ENCODE measurements around the gene AMBRA1. TPM values are rescaled to one million over a fixed set of nuclear protein-coding genes. Genes with fewer than 3 reads are reported as not detected.
"Not testable (repeated sequence)": the region's sequence is repeated elsewhere in the genome, so short reads cannot be mapped to it uniquely, and the experiment has no call there.

AMBRA1 gene
- total RNA-seq, 6 experiments from 2014 or later = 23.2 to 25.9 (median 24.4) TPM

DNA sequence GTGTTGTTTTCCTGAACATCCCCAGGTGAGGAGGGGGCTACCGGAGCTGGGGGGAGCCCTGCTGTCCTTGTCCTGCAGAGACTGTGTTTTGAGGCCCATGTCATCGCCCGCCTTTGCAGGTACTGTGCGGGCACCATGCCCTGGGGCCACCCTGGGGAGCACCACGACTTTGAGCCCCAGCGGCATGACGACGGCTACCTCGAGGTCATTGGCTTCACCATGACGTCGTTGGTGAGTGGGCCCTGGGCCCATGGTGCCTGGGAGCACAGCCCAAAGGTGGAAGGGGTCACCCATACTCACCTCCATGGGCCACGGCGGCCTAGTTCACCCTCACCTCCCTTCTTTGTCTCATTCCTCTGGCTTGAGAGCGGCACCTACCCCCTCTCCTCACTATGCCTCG, 219.0 kb downstream of the AMBRA1 start:
- no peaks in the 10 kb centered on the region for H3K36me3 Mint-ChIP-seq (ENCODE audit: low read depth)
- H3K4me1 Mint-ChIP-seq (ENCODE audit: low read depth) = 0 out of 2 replicates have a peak, but pooled peaks cover 3% of the 10 kb centered on the region
- no peak overlapping the region for H3K4me3 Mint-ChIP-seq
- H3K27ac Mint-ChIP-seq = no peak overlapping the region
- H3K27me3 Mint-ChIP-seq (ENCODE audit: insufficient read depth) = peaks cover 4% of the 10 kb centered on the region; the same call in 1 of the 2 replicates
- H3K9me3 Mint-ChIP-seq = no peaks in the 10 kb centered on the region
- no peak for DNase-seq
- TF ChIP-seq, protein P1, sequence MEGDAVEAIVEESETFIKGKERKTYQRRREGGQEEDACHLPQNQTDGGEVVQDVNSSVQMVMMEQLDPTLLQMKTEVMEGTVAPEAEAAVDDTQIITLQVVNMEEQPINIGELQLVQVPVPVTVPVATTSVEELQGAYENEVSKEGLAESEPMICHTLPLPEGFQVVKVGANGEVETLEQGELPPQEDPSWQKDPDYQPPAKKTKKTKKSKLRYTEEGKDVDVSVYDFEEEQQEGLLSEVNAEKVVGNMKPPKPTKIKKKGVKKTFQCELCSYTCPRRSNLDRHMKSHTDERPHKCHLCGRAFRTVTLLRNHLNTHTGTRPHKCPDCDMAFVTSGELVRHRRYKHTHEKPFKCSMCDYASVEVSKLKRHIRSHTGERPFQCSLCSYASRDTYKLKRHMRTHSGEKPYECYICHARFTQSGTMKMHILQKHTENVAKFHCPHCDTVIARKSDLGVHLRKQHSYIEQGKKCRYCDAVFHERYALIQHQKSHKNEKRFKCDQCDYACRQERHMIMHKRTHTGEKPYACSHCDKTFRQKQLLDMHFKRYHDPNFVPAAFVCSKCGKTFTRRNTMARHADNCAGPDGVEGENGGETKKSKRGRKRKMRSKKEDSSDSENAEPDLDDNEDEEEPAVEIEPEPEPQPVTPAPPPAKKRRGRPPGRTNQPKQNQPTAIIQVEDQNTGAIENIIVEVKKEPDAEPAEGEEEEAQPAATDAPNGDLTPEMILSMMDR (IDR thresholded peaks at IDR 0.05) = no peak

DNA sequence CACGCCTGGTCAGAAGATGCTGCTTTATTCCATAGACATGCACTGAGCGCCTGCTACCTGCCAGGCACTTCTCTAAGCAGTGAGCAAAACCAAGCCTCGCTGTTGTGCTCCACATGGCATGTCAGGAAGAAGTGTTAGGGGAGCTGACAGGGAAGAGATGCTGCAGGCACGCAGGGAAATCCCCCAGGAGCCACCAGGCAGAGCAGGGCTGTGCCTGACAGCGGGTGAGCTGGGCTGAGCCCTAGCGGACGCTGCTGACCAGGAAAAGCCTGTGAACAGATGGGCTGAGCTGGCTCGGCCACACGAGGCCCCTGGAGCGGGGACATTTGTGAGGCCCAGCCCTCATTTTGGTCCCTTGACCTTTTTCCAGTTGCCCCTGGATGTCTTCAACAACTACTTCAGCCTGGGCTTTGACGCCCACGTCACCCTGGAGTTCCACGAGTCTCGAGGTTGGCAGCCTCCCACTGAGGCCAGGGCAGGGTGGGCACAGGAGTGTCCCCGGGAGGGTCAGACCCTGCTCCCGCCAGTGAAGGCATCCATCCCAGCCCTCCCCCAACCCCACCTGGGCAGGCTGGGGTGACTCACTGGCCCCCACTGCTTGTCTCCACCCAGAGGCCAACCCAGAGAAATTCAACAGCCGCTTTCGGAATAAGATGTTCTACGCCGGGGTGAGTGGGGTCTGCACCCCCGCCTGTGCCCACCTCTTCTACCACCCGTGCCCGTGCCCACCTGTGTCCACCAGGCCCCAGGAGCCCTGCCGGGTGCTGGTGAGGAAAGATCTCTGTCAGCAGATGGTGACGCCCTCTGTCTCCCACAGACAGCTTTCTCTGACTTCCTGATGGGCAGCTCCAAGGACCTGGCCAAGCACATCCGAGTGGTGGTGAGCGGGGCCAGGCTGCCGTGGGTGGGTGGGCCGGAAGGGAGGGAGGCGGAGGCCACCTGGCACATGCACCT, 219.8 kb downstream of the AMBRA1 start:
- TF ChIP-seq, protein P1 (IDR thresholded peaks at IDR 0.05) = no peak
- peaks cover 10% of the 10 kb centered on the region for H3K4me1 Mint-ChIP-seq (ENCODE audit: low read depth)
- H3K36me3 Mint-ChIP-seq (ENCODE audit: low read depth) = no peaks in the 10 kb centered on the region
- H3K4me3 Mint-ChIP-seq = no peak overlapping the region
- DNase-seq = no peak
- no peaks in the 10 kb centered on the region for H3K27me3 Mint-ChIP-seq (ENCODE audit: insufficient read depth)
- no peak overlapping the region for H3K27ac Mint-ChIP-seq
- no peaks in the 10 kb centered on the region for H3K9me3 Mint-ChIP-seq

DNA sequence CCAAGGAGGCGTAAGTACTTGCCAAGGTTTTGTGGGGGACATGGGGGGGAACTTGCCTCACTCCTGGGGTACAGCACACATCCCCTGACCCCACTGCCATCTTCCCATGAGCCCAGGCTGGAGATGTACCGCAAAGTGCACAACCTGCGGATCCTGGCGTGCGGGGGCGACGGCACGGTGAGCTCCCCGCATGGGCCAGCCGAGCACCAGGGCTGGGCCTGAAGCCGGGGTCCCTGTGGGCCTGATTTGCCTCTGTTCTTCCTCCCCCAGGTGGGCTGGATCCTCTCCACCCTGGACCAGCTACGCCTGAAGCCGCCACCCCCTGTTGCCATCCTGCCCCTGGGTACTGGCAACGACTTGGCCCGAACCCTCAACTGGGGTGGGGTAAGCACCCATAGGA, 221.3 kb downstream of the AMBRA1 start:
- not testable (repeated sequence) for H3K27ac Mint-ChIP-seq, DNase-seq
- peaks cover 10% of the 10 kb centered on the region for H3K4me1 Mint-ChIP-seq (ENCODE audit: low read depth)

DNA sequence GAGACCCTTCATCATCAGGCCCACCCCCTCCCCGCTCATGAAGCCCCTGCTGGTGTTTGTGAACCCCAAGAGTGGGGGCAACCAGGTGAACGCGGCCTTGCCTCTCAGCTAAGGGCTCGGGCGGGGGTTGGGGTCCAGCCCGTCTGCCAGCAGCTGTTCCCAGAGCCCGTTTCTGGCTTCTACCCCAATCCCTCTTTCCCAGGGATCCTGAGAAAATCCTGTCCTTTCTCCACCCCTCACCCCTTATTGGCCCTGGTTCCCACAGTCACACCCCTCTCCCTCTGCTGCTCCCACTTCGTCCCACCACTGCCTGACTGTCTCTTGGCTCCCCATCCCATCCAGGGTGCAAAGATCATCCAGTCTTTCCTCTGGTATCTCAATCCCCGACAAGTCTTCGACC, 221.7 kb downstream of the AMBRA1 start:
- Mint-ChIP-seq H3K4me3 (no peak overlapping the region), H3K4me1 (ENCODE audit: low read depth) (peaks cover 10% of the 10 kb centered on the region), H3K27ac (no peak overlapping the region), H3K9me3 (no peaks in the 10 kb centered on the region), H3K27me3 (ENCODE audit: insufficient read depth) (no peaks in the 10 kb centered on the region), H3K36me3 (ENCODE audit: low read depth) (no peaks in the 10 kb centered on the region)
- TF ChIP-seq, protein P1 (IDR thresholded peaks at IDR 0.05) = no peak
- no peak for DNase-seq

More for the DNA sequence above, 221.3 kb downstream of the AMBRA1 start:
- not testable (repeated sequence) for H3K9me3 Mint-ChIP-seq; H3K36me3 Mint-ChIP-seq (ENCODE audit: low read depth); H3K27me3 Mint-ChIP-seq (ENCODE audit: insufficient read depth); H3K4me3 Mint-ChIP-seq

DNA sequence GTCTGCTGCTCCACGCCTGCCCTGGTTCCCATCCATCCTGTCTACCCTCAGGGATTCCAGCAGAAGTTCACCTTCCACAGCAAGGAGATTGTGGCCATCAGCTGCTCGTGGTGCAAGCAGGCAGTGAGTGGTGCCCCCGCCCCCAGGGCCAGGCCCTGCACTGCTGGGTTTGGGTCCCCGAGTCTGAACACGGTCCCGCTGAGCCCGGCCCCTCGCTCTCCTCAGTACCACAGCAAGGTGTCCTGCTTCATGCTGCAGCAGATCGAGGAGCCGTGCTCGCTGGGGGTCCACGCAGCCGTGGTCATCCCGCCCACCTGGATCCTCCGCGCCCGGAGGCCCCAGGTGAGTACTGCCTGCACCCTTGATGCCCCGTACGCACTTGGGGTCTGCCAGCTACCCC, 222.6 kb downstream of the AMBRA1 start:
- H3K27ac Mint-ChIP-seq; H3K36me3 Mint-ChIP-seq (ENCODE audit: low read depth); H3K9me3 Mint-ChIP-seq; H3K4me3 Mint-ChIP-seq; DNase-seq; H3K27me3 Mint-ChIP-seq (ENCODE audit: insufficient read depth): not testable (repeated sequence)
- H3K4me1 Mint-ChIP-seq (ENCODE audit: low read depth) = peaks cover 10% of the 10 kb centered on the region

DNA sequence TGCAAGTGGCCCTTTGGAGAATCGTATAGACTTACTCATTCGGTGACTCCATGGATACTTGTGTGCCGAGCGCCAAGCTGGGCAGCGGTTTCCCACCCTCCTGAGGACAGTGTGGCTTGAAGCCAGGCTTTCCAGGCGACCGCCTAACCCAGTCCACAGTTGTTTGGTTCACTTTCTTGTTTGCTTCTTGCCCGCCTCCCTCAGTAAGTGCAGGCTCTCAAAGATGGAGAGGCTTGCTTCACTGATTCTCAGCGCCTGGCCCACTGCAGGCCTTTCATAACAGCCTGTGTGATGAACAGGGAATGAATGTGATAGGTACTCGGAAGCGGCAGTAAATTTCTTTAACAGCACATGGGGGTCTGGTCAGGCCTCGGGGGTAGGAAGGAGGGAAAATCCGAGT, 223.6 kb downstream of the AMBRA1 start:
- Mint-ChIP-seq H3K36me3 (ENCODE audit: low read depth) (no peaks in the 10 kb centered on the region), H3K4me1 (ENCODE audit: low read depth) (peaks cover 10% of the 10 kb centered on the region), H3K9me3 (no peaks in the 10 kb centered on the region), H3K27ac (no peak overlapping the region), H3K27me3 (ENCODE audit: insufficient read depth) (no peaks in the 10 kb centered on the region), H3K4me3 (no peak overlapping the region)
- no peak for DNase-seq
- TF ChIP-seq, protein P1 (IDR thresholded peaks at IDR 0.05) = no peak

All from HFFc6 (cell line).